H4 (cell line): ENCODE data around the gene CEP112. TPM values are rescaled to one million over a fixed set of nuclear protein-coding genes. Genes with fewer than 3 reads are reported as not detected.
A peak's percentile ranks its signal among the peaks of the same experiment; 100 is the strongest.
"Not testable (repeated sequence)": the region's sequence is repeated elsewhere in the genome, so short reads cannot be mapped to it uniquely, and the experiment has no call there.

Experiments
- DNase-seq: peaks from one replicate; pipeline ENCODE4 v3.0.0-alpha.2; 2015; ENCODE audit warnings: low spot score
- total RNA-seq: library from RNA; depleted of rRNA; stranded (reverse); fragments of >200 nt; shearing (Covaris generic); gene quantifications from 2 replicates; pipeline ENCODE4 v1.2.3, GENCODE V29; 2014

CEP112 gene
- total RNA-seq, 1 experiment from 2014 or later = 3.0 TPM

DNA sequence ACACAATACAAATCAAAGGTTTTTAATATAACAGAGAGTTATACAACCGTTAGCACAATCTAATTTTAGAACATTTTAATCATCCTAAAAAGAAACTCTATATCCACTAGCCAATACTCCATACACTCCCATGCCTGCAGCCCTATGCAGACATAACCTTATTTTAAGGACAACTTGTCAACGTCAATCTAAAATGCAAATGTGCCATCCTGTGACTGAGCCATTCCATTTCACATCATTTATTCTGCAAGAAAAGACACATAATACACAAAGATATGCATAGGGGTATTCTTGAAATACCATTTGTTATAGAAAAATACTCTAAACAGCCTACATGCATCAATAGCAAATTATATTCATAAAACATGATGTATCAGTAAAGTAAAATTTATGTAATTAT is 106.7 kb downstream of the CEP112 start:
- no peak for DNase-seq

DNA sequence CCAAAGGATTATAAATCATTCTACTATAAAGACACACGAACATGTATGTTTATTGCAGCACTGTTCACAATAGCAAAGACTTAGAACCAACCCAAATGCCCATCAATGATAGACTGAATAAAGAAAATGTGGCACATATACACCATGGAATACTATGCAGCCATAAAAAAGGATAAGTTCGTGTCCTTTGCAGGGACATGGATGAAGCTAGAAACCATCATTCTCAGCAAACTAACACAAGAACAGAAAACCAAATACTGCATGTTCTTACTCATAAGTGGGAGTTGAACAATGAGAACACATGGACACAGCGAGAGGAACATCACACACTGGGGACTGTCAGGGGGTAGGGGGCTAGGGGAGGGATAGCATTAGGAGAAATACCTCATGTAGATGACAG is 111.3 kb downstream of the CEP112 start:
- not testable (repeated sequence) for DNase-seq

DNA sequence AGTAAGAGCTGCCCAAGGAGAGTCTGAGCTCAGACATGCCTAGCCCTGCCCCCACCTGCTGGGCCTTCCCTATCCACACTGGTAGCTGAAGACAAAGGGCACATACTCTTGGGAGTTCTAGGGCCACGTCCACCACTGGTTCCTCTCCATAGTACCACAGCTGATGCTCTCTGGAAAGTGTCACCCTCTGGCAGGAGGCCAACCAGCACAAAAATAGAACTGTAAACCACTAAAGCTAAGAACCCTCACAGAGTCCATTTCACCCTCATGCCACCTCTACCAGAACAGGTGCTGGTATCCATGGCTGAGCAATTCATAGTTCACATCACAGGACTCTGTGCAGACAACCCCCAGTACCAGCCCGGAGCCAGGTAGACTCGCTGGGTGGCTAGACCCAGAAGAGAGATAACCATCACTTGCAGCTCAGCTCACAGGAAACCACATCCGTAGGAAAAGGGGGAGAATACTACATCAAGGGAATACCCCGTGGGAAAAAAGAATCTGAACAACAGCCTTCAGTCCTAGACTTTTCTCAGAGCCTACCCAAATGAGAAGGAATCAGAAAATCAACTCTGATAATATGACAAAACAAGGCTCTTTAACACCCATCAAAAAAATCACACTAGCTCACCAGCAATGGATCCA is 115.3 kb downstream of the CEP112 start:
- peak; percentile 28 for DNase-seq

DNA sequence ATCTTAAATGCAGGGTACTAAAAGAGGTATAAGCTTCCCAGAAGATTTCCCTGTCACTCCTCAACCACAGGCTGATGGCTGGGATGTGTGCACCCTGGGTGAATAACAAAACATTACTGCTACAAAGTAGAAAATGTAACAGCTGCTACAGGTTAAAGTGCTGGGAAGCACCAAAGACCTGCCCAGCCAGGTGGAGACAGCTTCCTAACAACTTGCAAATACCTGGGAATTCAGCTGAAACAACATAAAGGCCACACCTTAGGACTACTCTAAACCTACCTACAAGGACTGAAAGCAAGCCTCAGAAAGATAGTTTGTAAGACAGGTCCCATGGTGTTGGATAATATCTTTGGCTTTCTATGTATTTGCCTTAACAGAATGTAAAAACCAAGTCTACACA is 118.5 kb downstream of the CEP112 start:
- DNase-seq = no peak

DNA sequence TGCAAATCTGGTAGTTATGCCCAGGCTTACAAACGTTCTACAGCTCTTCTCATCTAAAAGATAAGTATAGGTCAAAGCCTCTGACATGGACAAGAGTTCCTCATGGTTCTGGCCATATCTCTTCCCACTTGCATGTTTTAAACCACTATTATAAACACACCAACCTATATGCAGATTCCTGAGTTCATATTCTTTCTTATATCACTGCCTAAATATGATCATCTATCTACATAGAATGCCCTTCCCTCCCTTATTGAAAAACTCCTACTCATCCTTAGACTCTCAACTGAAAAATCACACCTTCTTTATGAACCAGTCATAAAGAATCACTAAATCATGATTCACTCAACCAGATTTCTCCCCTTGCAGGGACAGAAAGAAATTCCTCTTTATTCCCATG is 128.2 kb downstream of the CEP112 start:
- DNase-seq = no peak

DNA sequence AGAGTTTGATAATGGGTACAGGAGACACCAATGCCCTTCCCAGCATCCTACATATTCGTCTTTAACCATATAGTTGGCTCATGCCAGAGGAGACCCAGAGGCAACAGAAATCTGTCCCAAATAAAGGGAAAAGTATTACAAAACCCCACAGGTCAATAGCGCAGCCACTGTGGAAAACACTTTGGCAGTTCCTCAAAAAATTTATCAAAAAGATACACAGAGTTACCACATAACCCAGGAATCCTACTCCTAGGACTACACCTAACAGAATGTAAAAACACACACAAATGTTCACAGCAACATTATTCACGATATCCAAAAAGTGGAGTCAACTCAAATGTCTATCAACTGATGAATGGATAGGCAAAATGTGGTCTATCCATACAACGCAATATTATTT is 135.8 kb downstream of the CEP112 start:
- no peak for DNase-seq

DNA sequence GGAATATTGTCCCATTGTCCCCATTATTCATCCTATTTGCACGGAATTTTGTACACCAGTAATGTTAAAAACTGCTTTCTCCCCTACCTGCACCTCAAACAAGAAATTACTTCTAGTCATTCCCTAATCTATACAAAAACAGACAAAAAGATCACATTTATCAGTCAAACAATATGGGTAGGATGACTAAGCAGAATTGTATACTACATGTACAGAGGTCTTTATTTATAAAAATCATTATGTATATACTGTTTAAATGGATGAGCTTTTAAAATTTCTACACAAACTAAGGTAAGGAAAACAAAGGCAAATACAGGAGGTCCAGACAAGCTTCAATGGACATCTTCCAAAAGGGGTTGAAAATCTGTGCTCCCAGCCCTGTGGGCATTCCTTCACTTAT is 137.7 kb downstream of the CEP112 start:
- DNase-seq = no peak

DNA sequence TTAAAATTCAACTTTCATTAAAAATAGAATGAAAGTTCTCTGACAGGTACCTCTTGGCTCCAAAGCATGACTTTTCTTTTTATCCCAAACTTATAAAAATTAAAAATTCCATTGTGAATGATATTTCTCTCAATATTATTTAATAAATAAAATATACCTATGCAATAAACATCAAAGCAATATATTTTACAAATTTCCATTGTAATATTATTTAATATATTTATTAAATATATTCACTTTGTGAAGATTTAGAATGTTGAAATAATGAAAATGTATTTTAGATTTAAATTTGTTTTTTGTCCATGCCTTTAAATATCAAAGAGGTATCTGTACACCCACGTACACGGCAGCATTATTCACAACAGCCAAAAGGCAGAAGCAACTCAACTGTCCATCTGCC is 147.8 kb downstream of the CEP112 start:
- no peak for DNase-seq

DNA sequence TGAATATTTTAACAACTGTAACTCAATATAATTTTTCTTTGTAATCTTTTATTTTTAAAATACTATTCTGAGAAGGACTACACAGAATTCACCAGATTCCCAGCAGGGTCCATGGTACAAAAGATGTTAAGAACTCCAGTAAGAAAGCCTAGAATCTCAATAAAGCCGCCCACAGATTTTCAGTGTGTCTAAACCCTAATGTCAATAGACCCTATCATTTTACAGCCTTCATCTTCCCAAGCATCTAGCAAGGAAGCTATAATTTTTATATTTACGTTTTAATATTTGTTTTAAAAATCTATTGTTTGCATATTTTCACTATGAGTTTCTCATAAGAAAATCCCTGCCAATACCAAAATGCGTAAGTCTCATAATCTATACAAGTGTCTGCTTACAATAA is 148.5 kb downstream of the CEP112 start:
- DNase-seq = no peak

DNA sequence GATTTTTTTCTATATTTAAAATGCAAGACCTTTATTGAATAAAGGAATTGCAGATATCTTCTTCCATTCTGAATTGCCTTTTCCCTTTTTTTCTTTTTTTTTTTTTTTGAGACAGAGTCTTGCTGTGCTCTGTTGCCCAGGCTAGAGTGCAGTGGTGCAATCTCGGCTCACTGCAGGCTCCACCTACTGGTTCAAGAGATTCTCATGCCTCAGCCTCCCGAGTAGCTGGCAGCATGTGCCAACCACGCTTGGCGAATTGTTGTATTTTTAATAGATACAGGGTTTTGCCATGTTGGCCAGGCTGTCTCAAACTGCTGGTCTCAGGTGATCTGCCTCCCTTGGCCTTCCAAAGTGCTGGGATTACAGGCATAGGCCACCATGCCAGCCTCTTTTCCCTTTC is 151.5 kb downstream of the CEP112 start:
- no peak for DNase-seq

DNA sequence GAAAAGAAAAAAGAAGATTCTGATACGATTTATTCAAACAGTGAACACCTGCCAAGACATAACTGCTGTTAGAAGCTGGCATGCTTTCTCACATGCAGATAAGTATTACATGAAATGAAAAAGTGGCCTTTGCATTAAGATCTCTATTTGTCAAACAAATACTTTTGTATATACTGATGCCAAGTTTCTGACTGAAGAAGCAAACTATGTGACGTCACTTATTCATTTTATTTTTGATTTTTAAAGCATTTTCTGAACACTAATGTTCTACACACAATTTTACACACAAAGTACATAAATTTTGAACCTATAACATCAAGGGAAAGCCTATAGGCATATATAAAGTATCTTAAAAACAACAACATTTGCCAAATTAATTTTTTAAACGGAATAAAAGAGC is 153.8 kb downstream of the CEP112 start:
- DNase-seq = no peak

DNA sequence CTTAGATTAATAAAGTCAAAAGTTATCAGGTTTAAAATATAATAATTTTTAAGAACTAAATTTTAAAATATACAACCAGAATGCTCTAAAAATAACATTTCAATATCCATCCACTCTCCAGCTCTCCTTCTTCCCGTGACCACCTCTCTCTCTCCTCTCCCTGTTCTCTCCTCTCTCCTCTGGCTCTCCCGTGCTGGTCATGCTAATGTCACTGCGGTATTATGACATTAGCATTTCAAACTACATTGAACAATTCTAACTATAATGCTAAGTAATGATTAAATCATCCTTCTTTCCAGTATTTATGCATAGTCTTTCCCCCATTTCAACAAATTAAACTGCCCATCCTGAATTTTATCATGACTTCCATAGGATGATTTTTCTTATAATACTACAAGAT is 154.7 kb downstream of the CEP112 start:
- DNase-seq = no peak

DNA sequence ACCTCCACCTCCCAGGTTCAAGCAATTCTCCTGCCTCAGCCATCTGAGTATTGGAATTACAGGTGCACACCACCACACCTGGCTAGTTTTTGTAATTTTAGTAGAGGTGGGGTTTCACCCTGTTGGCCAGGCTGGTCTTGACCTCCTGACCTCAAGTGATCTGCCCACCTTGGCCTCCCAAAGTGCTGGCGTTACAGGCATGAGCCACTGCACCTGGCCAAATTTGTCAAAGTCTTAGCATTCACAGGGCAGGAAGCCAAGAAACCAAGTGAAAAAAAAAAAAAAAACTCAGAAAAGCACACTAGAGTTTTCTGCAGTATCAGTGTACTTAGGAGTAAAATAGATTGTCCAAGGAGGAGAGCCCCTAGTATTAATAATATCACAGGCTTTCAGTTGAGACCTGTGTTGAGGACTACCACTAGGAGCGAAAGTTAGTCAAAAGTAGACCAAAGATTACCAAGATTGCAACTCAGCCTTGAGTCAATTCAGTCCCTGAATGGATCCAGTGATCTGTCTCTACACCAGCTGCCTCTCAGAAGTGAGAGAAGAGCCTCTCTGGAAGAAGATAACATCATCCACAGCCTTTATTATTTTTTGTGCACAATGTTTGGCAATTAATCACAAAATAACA is 159.7 kb downstream of the CEP112 start:
- DNase-seq = no peak

DNA sequence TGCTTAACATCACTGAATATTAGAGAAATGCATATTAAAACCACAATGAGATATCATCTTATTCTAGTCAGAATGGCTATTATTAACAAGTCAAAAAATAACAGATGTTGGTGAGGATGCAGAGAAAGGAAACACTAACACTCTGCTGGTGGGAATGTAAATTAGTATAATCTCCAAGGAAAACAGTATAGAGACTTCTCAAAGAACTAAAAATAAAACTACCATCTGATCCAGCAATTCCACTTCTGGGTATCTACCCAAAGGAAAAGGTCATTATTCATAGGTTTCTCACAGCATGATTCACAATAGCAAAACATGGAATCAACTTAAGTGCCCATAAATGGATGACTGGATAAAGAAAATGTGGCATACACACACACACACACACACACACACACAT is 166.4 kb downstream of the CEP112 start:
- no peak for DNase-seq

DNA sequence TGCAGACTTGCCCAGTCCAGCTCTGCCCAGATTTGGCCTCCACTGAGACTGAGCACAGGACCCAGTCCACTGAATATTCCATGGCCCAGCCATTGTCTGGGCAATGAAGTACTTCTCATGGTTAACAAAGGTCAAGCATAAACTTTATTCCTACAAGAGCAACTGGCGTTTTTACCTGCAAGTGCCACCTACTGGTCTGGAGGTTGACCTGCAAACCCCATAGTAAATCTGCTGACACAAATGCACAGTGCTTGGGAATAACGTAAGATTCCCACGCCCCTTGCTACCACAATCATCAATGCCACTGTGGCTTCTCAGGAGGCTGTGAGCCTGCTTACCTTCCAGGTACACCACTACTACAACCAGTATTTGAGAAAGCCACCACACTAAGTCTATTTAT is 170.2 kb downstream of the CEP112 start:
- DNase-seq = peak; percentile 17

DNA sequence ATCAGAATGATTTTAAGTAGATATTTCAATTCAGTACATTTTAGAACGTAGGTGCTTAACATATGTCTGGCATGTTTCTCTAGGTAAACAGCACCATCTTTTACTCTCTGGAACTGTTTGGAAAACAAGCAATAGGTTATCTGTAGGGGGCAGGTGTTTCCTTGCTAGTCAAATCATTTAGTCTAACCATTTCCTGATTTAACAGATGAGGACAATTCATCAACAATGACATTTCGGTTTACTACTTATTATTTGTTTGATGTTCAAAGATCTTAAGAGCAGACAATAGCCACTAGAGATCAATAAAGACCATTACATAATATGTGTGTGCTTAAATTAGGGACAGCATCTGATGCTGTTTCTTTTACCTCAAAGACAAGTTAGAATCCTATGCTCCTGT is 173.1 kb downstream of the CEP112 start:
- no peak for DNase-seq

DNA sequence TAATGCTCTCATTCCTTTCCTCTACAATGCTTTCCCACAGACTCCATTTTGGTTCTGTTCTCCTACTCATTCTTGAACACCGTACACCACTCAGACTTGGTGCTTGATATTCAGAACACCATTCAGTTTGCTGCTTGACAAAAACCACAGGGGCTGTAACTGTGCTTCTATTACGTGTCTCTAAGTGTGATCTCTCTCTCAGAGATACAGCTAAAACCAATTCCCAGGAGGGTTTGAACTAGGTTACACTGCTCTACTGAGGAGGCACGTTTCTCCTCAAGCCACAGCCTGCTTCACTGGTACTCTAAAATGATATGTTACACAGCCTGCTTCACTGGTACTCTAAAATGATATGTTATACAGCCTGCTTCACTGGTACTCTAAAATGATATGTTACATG is 175.7 kb downstream of the CEP112 start:
- DNase-seq = no peak

DNA sequence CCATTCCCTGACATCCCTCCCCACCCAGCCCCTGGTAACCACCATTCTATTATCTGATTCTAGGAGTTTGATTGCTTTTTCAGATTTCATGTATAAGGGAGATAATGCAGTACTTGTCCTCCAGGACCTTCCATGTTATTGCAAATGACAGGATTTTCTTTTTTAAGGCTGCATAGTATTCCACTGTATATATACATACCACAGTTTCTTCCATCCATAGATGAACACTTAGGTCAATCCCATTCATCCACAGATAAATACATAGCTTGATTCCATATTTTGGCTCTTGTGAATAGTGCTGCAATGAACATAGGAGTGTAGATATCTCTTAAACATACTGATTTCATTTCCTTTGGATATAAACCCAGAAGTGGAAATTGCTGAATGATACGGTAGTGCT is 183.3 kb downstream of the CEP112 start:
- no peak for DNase-seq

DNA sequence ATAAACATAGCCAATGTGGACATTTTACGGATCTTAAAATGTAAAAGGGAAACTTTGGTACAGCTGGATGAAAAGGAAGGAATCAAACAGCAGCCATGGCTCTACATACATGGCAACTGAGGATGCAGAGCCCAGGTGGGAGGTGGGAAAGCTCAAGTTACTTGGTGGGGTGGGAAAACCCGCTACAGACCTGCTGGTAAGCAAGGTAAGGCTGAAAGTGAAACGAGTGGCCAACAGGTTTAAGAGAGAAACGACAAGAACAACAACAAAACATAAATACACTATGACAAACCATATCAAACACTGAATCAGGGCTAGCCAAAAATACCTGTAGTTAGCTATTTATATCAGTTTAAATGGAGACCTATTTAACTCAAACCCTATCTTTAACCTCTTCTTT is 185.3 kb downstream of the CEP112 start:
- no peak for DNase-seq

DNA sequence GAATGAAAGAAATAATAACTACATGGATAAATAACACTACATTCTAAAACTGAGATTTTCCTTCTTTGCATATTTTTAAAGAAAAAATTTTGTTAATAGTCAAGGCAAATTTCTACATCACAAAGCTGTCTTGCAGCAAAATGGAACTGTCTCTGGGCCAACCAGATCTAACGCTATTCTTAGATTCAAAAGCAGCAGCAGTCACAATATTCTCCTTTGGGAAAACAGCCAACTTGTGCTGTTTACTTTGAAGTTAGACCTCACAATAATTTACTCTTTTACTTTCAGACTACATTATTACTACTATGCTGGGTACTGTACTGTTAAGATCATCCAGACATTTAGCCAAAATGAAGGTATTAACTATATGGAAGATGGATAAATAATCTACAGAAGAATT is 189.1 kb downstream of the CEP112 start:
- no peak for DNase-seq

DNA sequence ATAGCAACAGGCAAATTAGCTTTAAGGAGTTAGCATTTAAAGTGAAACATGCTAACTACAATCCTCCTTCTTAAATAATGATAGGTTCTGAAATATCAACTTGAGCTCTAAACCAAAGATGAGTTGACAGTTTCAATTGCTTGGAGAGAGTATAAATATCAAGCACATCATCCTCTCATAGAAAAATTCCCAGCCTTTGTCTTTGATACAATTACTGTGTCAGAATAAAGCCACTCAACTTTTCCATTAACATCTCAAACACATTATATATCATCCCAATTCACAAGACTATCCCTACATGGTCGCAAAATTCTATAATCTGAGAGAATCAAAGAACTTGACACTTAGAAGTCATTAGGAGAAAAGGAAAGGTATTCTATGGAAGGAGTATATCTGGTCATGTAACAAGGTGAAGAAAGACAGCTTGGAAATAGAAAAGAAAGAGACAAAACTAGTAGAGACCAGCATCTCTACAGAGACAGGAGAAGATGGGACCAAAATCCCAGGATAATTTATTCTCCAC is 189.8 kb downstream of the CEP112 start:
- no peak for DNase-seq

DNA sequence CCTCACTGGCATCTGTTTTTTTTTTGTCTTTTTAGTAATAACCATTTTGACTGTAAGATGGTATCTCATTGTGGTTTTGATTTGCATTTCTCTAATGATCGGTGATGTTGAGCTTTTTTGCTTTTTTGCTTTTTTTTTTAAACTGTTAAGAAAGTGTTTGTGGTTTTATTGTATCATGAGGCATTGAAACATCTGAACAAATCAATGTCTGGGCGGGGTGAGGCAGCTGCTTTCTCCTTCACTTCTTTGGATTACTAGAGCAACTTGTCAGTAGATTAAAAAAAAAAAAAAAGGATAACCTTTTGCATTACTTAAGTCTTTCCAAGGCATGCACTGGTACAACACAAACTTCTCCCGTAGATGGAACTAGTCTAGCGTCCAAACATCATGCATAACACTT is 191.7 kb downstream of the CEP112 start:
- DNase-seq = no peak

DNA sequence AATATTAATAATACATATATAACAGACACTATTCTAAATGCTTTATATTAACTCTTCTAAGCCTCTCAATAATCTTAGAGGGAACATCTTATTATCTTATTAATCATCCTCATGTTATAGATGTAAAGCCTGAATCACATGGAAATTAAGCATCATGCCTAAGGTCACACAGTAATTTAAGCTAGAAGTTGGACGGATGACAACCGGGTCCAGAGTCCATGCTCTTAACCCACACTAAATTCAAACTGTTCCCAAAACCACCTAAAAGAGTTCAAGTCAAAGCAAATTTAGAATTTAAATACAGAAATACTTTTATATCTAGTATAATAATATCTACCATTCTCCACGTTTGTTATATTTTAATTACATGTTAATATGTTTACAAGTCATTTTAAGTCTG is 193.3 kb downstream of the CEP112 start:
- no peak for DNase-seq

DNA sequence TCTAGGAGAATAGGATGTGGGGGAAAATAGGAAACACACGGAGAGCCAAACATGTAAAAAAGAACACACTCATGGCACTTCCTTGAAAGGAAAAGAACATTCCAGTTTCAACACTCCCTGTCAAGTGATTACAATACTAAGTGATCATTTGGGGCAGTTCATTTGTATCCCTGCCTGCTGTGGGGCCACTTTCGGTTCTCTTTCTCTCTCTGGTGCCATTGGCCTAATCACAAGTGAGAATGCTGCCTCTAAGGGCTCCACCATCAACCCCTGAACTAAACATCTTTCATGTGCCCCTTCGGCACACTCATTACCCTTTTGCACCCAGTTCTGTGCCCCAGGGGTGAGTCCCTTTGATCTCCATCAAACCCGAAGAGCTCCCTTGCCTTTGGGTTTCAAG is 197.3 kb downstream of the CEP112 start:
- DNase-seq = no peak
